ENCODE data around the gene LIPC. TPM values are rescaled to one million over a fixed set of nuclear protein-coding genes. Genes with fewer than 3 reads are reported as not detected.
A peak's percentile ranks its signal among the peaks of the same experiment; 100 is the strongest.

The LIPC gene
- total and polyA plus RNA-seq, 9 of the 15 experiments (the other 6 are each of a cell fraction or from before 2014, with no cell fraction given), result 0.07 to 0.41 (median 0.11) TPM; not detected in 2

- no peak for TF ChIP-seq ATF4 (CRISPR knock-in tag; IDR thresholded peaks at IDR 0.05)
- peak; percentile 95 for TF ChIP-seq BRD9 (IDR thresholded peaks at IDR 0.05; ENCODE audit: low read depth, partially characterized antibody)
- TF ChIP-seq RNF219 (CRISPR knock-in tag; IDR thresholded peaks at IDR 0.05), result no peak
- peak; percentile 91 for TF ChIP-seq HDGF (IDR thresholded peaks at IDR 0.05)
- TF ChIP-seq ZNF696 (CRISPR knock-in tag; conservative IDR thresholded peaks at IDR 0.05), result no peak
- no peak for TF ChIP-seq ZNF717 (CRISPR knock-in tag; IDR thresholded peaks at IDR 0.05)
- TF ChIP-seq HDAC3 (IDR thresholded peaks at IDR 0.05; ENCODE audit: borderline replicate concordance, partially characterized antibody), result peak; percentile 56
- peak; percentile 78 for TF ChIP-seq RBFOX2 (IDR thresholded peaks at IDR 0.05; ENCODE audit: low read depth, low read length)
- TF ChIP-seq EHMT2 (IDR thresholded peaks at IDR 0.05), result peak; percentile 92
- no peak for TF ChIP-seq USF2 (CRISPR knock-in tag; IDR thresholded peaks at IDR 0.05)
- no peak for TF ChIP-seq ZBED1 (IDR thresholded peaks at IDR 0.05)
- TF ChIP-seq RBM17 (IDR thresholded peaks at IDR 0.05; ENCODE audit: borderline replicate concordance, low read depth, low read length), result no peak
- peak; percentile 67 for TF ChIP-seq EGR1 (conservative IDR thresholded peaks at IDR 0.05)
- no peak for TF ChIP-seq ARHGAP35 (IDR thresholded peaks at IDR 0.05; ENCODE audit: partially characterized antibody)
- TF ChIP-seq MTA3 (IDR thresholded peaks at IDR 0.05; ENCODE audit: borderline replicate concordance), result peak; percentile 77
- TF ChIP-seq ESRRB (CRISPR knock-in tag; IDR thresholded peaks at IDR 0.05; ENCODE audit: borderline replicate concordance), result no peak
- peak; percentile 49; the same call in 1 of the 2 replicates for TF ChIP-seq MBD2 (IDR thresholded peaks at IDR 0.05; ENCODE audit: borderline replicate concordance, low read depth)
- no peak for TF ChIP-seq MCM5 (IDR thresholded peaks at IDR 0.05; ENCODE audit: low read depth)
- no peak for TF ChIP-seq DEAF1 (CRISPR knock-in tag; IDR thresholded peaks at IDR 0.05)
- 0 out of 4 replicates have a peak, but pooled peaks of 1 of the 2 experiments have one; percentile 43 for TF ChIP-seq SRF (CRISPR knock-in tag; IDR thresholded peaks at IDR 0.05)
- peak in 1 of 2 experiments; percentile 77; a peak in 1 of 3 replicates for TF ChIP-seq CBX3 (IDR thresholded peaks at IDR 0.05; ENCODE audit: borderline replicate concordance in 1 of 2, low read length in 2 of 2)
- TF ChIP-seq HBP1 (CRISPR knock-in tag; IDR thresholded peaks at IDR 0.05), result no peak
Measured at GRCh38 chr15:58521293-58521991, 89.7 kb downstream of the LIPC start (continued).
